Measurements from ENCODE around the gene C10orf53. TPM values are rescaled to one million over a fixed set of nuclear protein-coding genes. Genes with fewer than 3 reads are reported as not detected.

The C10orf53 gene
- total RNA-seq, 3 donors from 2014 or later = not detected

GRCh38 chr10:49649294-49649693, 30.2 kb upstream of the C10orf53 start:
- Mint-ChIP-seq H3K4me3 (no peak overlapping the region), H3K4me1 (ENCODE audit: low read depth) (peaks cover 8% of the 10 kb centered on the region), H3K9me3 (no peaks in the 10 kb centered on the region), H3K36me3 (ENCODE audit: insufficient read depth) (no peaks in the 10 kb centered on the region), H3K27me3 (ENCODE audit: low read depth) (peaks cover 15% of the 10 kb centered on the region)
- DNase-seq (no peak), ATAC-seq (peak; percentile 31 to 48)

DNA sequence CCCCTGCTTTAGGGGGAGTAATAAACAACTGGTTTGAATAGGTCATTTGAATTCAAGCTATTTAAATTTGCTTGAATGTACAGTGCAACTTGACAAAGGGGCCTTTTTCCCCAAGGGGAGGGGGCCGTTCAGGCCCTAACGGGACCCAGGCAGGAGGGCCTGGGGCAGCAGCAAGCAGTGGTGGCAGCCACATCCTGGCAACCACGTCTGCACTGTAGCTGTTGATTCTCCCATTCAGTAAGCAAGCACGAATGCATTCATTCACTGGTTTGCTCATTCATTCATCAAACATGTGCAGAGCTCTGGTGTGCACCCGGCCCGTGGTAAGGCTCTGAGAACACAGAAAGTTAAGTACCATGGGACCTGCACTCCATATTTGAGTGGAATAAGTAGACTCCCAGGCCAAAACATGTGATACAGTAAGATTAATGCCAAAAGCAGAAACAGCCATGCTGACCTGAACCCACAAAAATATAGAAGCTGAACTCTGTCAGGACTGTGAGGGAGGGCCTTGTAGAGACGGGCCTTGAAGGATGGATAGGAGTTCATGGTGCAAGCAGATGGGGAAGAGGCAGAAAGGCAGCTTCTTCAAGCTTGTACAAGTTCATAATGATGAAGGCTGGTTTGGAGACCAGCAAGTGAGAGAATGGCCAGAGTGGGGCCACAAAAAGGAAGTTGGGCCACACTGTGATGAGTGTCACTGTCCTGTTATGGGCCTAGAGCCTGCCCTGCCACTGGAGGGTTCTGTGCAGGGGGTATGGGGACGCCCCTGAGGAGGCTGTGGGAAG, 29.3 kb upstream of the C10orf53 start:
- DNase-seq (no peak), ATAC-seq (no peak)
- Mint-ChIP-seq H3K27me3 (ENCODE audit: low read depth) (peaks cover 12% of the 10 kb centered on the region), H3K9me3 (no peaks in the 10 kb centered on the region), H3K4me1 (ENCODE audit: low read depth) (peaks cover 8% of the 10 kb centered on the region), H3K4me3 (no peak overlapping the region), H3K36me3 (ENCODE audit: insufficient read depth) (no peaks in the 10 kb centered on the region)

DNA sequence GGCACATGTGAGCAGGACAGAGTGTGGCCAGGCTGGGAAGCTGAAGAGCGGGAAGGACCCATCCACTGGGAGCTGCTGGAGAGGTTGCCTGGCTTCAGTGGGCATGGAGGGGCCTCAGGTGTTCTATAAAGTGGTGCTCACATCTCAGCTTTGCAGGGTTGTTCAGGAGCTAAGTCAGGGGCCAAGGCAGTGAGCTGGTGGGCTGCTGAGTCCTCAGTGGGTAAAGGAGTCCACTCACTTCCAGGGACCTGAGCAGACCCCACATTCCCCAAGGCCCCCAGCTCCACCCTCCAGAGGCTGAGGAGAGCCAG, 28.8 kb upstream of the C10orf53 start:
- H3K9me3 Mint-ChIP-seq = no peaks in the 10 kb centered on the region
- no peak overlapping the region for H3K4me3 Mint-ChIP-seq
- no peaks in the 10 kb centered on the region for H3K36me3 Mint-ChIP-seq (ENCODE audit: insufficient read depth)
- H3K4me1 Mint-ChIP-seq (ENCODE audit: low read depth) = peaks cover 8% of the 10 kb centered on the region
- H3K27me3 Mint-ChIP-seq (ENCODE audit: low read depth) = peaks cover 12% of the 10 kb centered on the region
- DNase-seq = no peak
- no peak for ATAC-seq

- Mint-ChIP-seq H3K4me1 (ENCODE audit: low read depth) (peaks cover 8% of the 10 kb centered on the region), H3K27me3 (ENCODE audit: low read depth) (peaks cover 14% of the 10 kb centered on the region), H3K4me3 (no peak overlapping the region), H3K36me3 (ENCODE audit: insufficient read depth) (no peaks in the 10 kb centered on the region), H3K9me3 (no peaks in the 10 kb centered on the region)
- no peak for ATAC-seq
- DNase-seq = no peak
Measured at GRCh38 chr10:49651039-49651835, 28.2 kb upstream of the C10orf53 start.

- Mint-ChIP-seq H3K9me3 (peaks cover 4% of the 10 kb centered on the region), H3K4me3 (no peak overlapping the region), H3K27me3 (ENCODE audit: low read depth) (peaks cover 20% of the 10 kb centered on the region), H3K4me1 (ENCODE audit: low read depth) (peaks cover 8% of the 10 kb centered on the region), H3K36me3 (ENCODE audit: insufficient read depth) (no peaks in the 10 kb centered on the region)
- ATAC-seq = no peak
- no peak for DNase-seq
Measured at GRCh38 chr10:49651917-49652316, 27.5 kb upstream of the C10orf53 start.

GRCh38 chr10:49652421-49653272, 26.8 kb upstream of the C10orf53 start:
- no peaks in the 10 kb centered on the region for H3K36me3 Mint-ChIP-seq (ENCODE audit: insufficient read depth)
- ATAC-seq = no peak
- H3K4me1 Mint-ChIP-seq (ENCODE audit: low read depth) = peaks cover 8% of the 10 kb centered on the region
- peaks cover 4% of the 10 kb centered on the region for H3K9me3 Mint-ChIP-seq
- no peak for DNase-seq
- no peak overlapping the region for H3K4me3 Mint-ChIP-seq
- peaks cover 20% of the 10 kb centered on the region for H3K27me3 Mint-ChIP-seq (ENCODE audit: low read depth)

DNA sequence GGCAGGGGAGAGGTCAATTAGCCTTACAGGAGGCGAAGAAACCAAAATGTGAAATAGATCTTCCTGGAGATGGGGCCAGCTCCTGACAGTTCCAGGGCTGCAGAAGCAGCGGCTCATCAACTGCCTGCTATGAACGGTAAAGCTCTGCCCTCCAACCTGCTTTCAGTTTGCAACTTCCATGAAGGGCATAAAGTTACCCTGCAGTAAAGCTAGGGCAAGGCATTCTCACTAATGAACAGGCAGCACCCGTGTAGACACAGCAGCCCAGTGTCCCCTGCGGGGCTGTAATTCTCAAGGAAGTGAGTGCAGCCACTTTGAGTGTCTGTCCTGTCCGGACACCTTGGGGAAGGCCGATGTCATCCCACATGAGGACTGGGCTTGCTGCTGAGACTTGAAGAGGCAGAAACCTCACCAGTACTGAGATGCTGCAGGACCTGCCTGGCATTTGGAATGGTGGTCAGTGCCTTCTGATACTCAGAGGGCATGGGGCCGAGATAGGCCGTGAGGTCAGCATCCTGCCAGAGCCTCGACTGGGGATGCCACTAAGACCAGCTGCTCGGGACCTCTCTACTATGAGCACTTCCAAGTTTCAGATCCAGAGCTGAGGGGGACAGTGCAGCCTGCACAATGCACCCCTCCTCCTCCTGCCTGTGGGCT, 26.1 kb upstream of the C10orf53 start:
- H3K9me3 Mint-ChIP-seq = peaks cover 4% of the 10 kb centered on the region
- H3K27me3 Mint-ChIP-seq (ENCODE audit: low read depth) = peaks cover 20% of the 10 kb centered on the region
- peaks cover 6% of the 10 kb centered on the region for H3K4me1 Mint-ChIP-seq (ENCODE audit: low read depth)
- no peaks in the 10 kb centered on the region for H3K36me3 Mint-ChIP-seq (ENCODE audit: insufficient read depth)
- DNase-seq = no peak
- ATAC-seq = no peak
- no peak overlapping the region for H3K4me3 Mint-ChIP-seq

DNA sequence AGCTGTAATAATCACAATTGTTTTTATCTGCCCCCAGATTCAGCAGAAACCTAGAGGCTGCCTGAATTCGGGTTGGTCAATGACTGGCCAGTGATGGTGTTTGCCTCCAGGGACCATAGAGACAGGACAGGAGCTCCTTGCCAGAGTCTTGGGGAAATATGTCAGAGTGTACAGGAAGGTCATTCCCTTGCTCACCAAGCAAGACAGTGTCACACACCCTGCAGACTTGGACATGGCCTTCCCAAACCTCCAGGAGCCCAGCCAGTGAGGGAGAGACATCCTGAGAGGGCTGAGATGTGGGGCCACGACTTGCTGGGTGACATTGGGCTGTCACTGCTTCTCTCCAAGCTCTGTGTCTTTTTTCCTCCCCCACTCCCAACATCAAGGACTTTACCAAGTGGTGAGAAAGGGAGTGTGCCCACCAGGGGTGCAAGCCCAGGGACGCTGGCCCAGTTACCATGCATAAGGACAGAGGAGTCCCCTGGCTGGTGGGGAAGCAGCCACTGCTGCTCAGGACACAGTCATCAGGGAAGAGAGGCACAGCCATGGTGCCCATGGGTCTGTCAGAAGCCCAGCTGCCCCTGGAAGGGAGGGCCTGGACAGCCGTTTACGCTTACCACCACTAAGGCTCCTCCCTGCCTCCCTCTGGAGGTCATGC, 25.3 kb upstream of the C10orf53 start:
- Mint-ChIP-seq H3K27me3 (ENCODE audit: low read depth) (peaks cover 20% of the 10 kb centered on the region), H3K9me3 (peaks cover 10% of the 10 kb centered on the region), H3K4me1 (ENCODE audit: low read depth) (peaks cover 5% of the 10 kb centered on the region), H3K36me3 (ENCODE audit: insufficient read depth) (no peaks in the 10 kb centered on the region), H3K4me3 (no peak overlapping the region)
- no peak for ATAC-seq
- no peak for DNase-seq

DNA sequence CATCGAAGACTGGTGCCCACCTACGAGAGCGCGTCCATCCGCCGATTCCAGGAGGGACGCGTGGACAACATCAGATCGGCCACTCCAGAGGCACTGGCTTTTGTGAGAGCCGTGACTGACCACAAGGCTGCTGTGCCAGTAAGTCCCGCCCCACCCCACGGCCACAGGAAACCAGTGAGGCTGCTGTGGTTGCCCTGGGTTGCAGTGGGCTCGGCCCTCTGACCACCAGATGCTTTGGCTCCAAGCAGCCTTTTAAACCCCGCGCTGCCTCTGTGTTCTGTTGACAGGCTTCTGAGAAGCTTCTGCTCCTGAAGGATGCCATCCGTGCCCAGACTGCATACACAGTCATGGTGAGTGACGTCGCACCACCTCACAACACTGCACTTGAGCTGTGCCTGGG, 24.4 kb upstream of the C10orf53 start:
- H3K4me3 Mint-ChIP-seq = no peak overlapping the region
- no peaks in the 10 kb centered on the region for H3K36me3 Mint-ChIP-seq (ENCODE audit: insufficient read depth)
- H3K4me1 Mint-ChIP-seq (ENCODE audit: low read depth) = no peaks in the 10 kb centered on the region
- no peak for DNase-seq
- H3K9me3 Mint-ChIP-seq = peaks cover 17% of the 10 kb centered on the region
- ATAC-seq = no peak
- peaks cover 19% of the 10 kb centered on the region for H3K27me3 Mint-ChIP-seq (ENCODE audit: low read depth)

GRCh38 chr10:49656845-49657493, 22.5 kb upstream of the C10orf53 start:
- Mint-ChIP-seq H3K4me3 (no peak overlapping the region), H3K36me3 (ENCODE audit: insufficient read depth) (no peaks in the 10 kb centered on the region), H3K4me1 (ENCODE audit: low read depth) (no peaks in the 10 kb centered on the region), H3K9me3 (peaks cover 19% of the 10 kb centered on the region), H3K27me3 (ENCODE audit: low read depth) (peaks cover 15% of the 10 kb centered on the region)
- DNase-seq (no peak), ATAC-seq (no peak)

DNA sequence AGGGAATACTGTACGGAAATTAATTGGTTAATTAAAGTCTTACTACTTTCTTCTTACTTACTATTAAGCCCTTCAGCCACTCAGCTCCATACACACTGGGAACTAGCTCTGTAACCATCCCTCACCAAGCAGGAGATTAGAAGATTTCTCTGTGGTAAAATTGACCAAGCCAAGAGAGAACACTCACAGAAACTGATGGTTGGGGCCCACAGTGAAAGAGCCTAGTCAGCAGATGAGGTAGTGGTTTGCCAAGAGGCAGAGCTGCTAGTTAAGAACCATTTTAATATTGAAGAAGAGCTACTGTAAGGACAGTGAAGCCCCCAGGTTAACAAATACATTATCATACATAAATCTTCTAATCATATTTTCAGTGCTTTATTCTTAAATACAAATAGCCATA, 21.8 kb upstream of the C10orf53 start:
- Mint-ChIP-seq H3K27me3 (ENCODE audit: low read depth) (peaks cover 15% of the 10 kb centered on the region), H3K4me3 (no peak overlapping the region), H3K4me1 (ENCODE audit: low read depth) (no peaks in the 10 kb centered on the region), H3K36me3 (ENCODE audit: insufficient read depth) (no peaks in the 10 kb centered on the region), H3K9me3 (peaks cover 19% of the 10 kb centered on the region)
- ATAC-seq (no peak), DNase-seq (no peak)

- no peak overlapping the region for H3K4me3 Mint-ChIP-seq
- H3K4me1 Mint-ChIP-seq (ENCODE audit: low read depth) = no peaks in the 10 kb centered on the region
- DNase-seq = no peak
- H3K36me3 Mint-ChIP-seq (ENCODE audit: insufficient read depth) = no peaks in the 10 kb centered on the region
- peaks cover 6% of the 10 kb centered on the region for H3K27me3 Mint-ChIP-seq (ENCODE audit: low read depth)
- peaks cover 19% of the 10 kb centered on the region for H3K9me3 Mint-ChIP-seq
- no peak for ATAC-seq
Measured at GRCh38 chr10:49661140-49661856, 18.2 kb upstream of the C10orf53 start.

All from activated T-cell treated with anti-CD3 and anti-CD28 coated beads, Interleukin-2, amount 50 U/mL, for 4 hours (primary cell).